SU-DHL-6 (cell line): Measurements from ENCODE around the gene BIK.

ENCODE experiments used
- H2AFZ ChIP-seq: fragments of 200-600 bp; sonication (generic); 2 replicates; pipeline ENCODE4 v1.6.1; 2014; ENCODE audit warnings: low read depth, mild to moderate bottlenecking, moderate library complexity, mixed read lengths, antibody characterized with exemption, low read length; ENCODE audit not compliant: severe bottlenecking
- H3F3A ChIP-seq: fragments of 200-600 bp; shearing (Covaris generic); 2 replicates; pipeline ENCODE4 v1.6.0; 2016; ENCODE audit warnings: antibody characterized with exemption, mild to moderate bottlenecking; ENCODE audit not compliant: insufficient read depth
- H3K27ac ChIP-seq: fragments of 200-600 bp; sonication (generic); 2 replicates; pipeline ENCODE4 v1.5.1; 2016; ENCODE audit warnings: low read depth, mild to moderate bottlenecking, low read length, moderate library complexity, mixed read lengths
- H3K27me3 ChIP-seq: fragments of 200-600 bp; sonication (generic), shearing (Covaris generic); 2 replicates; pipeline ENCODE4 v1.6.0; 2014; ENCODE audit warnings: mild to moderate bottlenecking, low read length
- H3K36me3 ChIP-seq: fragments of 200-600 bp; sonication (generic); 2 replicates; pipeline ENCODE4 v1.6.1; 2014; ENCODE audit warnings: mild to moderate bottlenecking, low read length, mixed read lengths
- H3K4me2 ChIP-seq: fragments of 300-600, 200-600 bp; shearing (Covaris generic), sonication (generic); 2 replicates; pipeline ENCODE4 v1.6.0; 2014; ENCODE audit warnings: low read length, low read depth, mild to moderate bottlenecking; ENCODE audit not compliant: poor library complexity, severe bottlenecking
- H3K4me3 ChIP-seq: fragments of 200-600 bp; sonication (generic); 2 replicates; pipeline ENCODE4 v1.5.1; 2014; ENCODE audit warnings: antibody characterized with exemption, low read length, mild to moderate bottlenecking, mixed read lengths; ENCODE audit not compliant: insufficient read depth, poor library complexity, severe bottlenecking
- H3K79me2 ChIP-seq: fragments of 200-600 bp; sonication (generic); 2 replicates; pipeline ENCODE4 v1.6.1; 2014; ENCODE audit warnings: mild to moderate bottlenecking, low read length, moderate library complexity; ENCODE audit not compliant: insufficient read depth
- H3K9ac ChIP-seq: fragments of 200-600 bp; sonication (generic); 2 replicates; pipeline ENCODE4 v1.7.0; 2014; ENCODE audit warnings: mild to moderate bottlenecking, low read length
- H3K9me2 ChIP-seq: fragments of 200-600 bp; sonication (generic); replicated peaks from 2 replicates; pipeline ENCODE4 v1.6.1; 2014; ENCODE audit warnings: low read length; ENCODE audit not compliant: insufficient read depth
- H3K9me3 ChIP-seq: fragments of 200-600 bp; sonication (generic); 2 replicates; pipeline ENCODE4 v1.6.1; 2014; ENCODE audit warnings: low read length, mixed read lengths; ENCODE audit not compliant: insufficient read depth
- H4K20me1 ChIP-seq: fragments of 200-600 bp; sonication (generic); 2 replicates; pipeline ENCODE4 v1.6.1; 2014; ENCODE audit warnings: low read depth, mild to moderate bottlenecking, antibody characterized with exemption, low read length, moderate library complexity, mixed read lengths
- EZH2phosphoT487 ChIP-seq: fragments of 200-600 bp; sonication (generic), shearing (Covaris generic); conservative IDR thresholded peaks from 2 replicates; pipeline ENCODE4 v1.6.1; 2018; ENCODE audit warnings: mild to moderate bottlenecking, antibody characterized with exemption, low read length, moderate library complexity, mixed read lengths
- TF ChIP-seq, protein P1 (sequence below): fragments of 200-600 bp; sonication (generic); IDR thresholded peaks from one replicate; pipeline ENCODE4 v1.5.1; 2017; ENCODE audit warnings: antibody characterized with exemption, mild to moderate bottlenecking, low read length, moderate library complexity; ENCODE audit not compliant: insufficient read depth, poor library complexity, severe bottlenecking

The BIK gene

DNA sequence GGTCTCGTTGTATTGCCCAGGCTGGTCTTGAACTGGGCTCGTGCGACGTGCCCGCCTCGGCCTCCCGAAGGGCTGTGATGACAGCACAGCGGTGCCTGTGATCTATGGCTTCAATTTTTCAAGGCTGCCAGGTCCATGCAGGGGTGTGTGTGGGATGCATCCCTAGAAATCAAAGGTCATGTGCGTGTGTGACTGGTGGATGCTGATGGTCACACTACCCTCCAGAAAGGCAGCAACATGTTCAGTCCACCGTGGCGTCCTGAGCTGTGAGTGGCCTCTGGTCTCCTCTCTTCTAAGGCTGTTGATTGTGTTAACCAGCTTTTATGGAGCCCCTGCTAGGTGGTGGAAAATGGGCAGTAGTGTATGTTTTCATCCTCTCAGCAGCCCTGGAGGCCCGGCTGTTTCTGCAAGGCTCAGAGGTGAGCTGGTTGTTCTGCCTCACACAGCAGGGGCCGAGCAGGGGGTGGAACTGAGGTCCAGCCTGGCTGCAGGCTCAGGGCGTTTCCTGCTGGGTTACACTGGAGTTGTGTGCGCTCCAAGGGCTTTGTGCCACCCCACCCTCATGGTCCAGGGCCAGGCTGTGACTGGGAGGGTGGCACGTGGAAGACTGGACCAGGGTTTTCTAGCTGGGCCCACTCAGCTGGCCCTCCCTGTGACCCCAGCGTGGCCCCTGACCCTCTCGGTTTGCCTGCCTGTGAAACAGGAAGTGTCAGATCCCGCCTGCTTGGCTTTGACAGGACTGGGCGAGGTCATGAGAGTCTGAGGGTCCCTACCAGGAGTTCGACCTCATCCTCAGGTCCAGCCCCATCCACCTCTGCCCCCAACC is 7.7 kb downstream of the BIK start:
- TF ChIP-seq EZH2phosphoT487 = no peak
- TF ChIP-seq, protein P1, sequence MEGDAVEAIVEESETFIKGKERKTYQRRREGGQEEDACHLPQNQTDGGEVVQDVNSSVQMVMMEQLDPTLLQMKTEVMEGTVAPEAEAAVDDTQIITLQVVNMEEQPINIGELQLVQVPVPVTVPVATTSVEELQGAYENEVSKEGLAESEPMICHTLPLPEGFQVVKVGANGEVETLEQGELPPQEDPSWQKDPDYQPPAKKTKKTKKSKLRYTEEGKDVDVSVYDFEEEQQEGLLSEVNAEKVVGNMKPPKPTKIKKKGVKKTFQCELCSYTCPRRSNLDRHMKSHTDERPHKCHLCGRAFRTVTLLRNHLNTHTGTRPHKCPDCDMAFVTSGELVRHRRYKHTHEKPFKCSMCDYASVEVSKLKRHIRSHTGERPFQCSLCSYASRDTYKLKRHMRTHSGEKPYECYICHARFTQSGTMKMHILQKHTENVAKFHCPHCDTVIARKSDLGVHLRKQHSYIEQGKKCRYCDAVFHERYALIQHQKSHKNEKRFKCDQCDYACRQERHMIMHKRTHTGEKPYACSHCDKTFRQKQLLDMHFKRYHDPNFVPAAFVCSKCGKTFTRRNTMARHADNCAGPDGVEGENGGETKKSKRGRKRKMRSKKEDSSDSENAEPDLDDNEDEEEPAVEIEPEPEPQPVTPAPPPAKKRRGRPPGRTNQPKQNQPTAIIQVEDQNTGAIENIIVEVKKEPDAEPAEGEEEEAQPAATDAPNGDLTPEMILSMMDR = no peak
- no peak overlapping the region for H3K4me3 ChIP-seq
- no peaks in the 10 kb centered on the region for H3K27me3 ChIP-seq
- H3K4me2 ChIP-seq = peak overlapping the region; percentile 32
- H3K36me3 ChIP-seq = no peaks in the 10 kb centered on the region
- H3K9ac ChIP-seq = peak overlapping the region; percentile 13; the same call in 1 of the 2 replicates
- H3K9me2 ChIP-seq = no peaks in the 10 kb centered on the region
- no peaks in the 10 kb centered on the region for H3K79me2 ChIP-seq
- peak overlapping the region; percentile 25; the same call in 1 of the 2 replicates for H3K27ac ChIP-seq
- H3F3A ChIP-seq = no peaks in the 10 kb centered on the region
- H4K20me1 ChIP-seq = no peaks in the 10 kb centered on the region
- no peaks in the 10 kb centered on the region for H3K9me3 ChIP-seq
- peak overlapping the region; percentile 12 for H2AFZ ChIP-seq

DNA sequence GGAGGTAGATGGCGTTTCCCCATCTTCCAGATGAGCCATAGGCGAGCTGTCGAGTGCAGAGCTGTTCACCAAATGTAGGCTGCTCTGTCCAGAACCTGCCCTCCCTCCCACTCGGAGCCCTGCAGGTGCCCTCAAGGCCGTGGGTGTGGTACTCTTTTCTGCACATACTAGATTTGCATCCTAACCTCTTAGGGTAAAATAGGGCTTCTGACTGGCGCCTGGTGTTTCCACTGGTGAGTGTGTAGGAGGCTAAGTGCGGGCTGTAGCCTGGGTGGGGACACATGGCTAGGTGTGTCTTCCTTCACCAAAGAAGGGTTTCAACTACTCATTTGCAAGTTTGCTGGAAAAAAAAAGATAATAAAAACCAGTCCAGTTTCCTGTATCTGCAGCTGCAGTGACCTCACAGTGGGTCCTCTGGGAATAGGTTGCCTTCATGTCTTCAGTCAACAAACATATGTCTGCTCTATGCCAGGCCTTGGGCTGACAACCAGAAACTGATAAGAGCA is 8.5 kb downstream of the BIK start:
- H3K4me3 ChIP-seq = no peak overlapping the region
- H3K9me3 ChIP-seq = no peaks in the 10 kb centered on the region
- no peaks in the 10 kb centered on the region for H3F3A ChIP-seq
- peak overlapping the region; percentile 25; the same call in 1 of the 2 replicates for H3K27ac ChIP-seq
- no peak for TF ChIP-seq EZH2phosphoT487
- TF ChIP-seq, protein P1 = no peak
- no peaks in the 10 kb centered on the region for H4K20me1 ChIP-seq
- H3K36me3 ChIP-seq = no peaks in the 10 kb centered on the region
- no peaks in the 10 kb centered on the region for H3K79me2 ChIP-seq
- H3K4me2 ChIP-seq = peak overlapping the region; percentile 32
- no peak overlapping the region for H2AFZ ChIP-seq
- no peaks in the 10 kb centered on the region for H3K9me2 ChIP-seq
- peak overlapping the region; percentile 13; the same call in 1 of the 2 replicates for H3K9ac ChIP-seq
- H3K27me3 ChIP-seq = no peaks in the 10 kb centered on the region

DNA sequence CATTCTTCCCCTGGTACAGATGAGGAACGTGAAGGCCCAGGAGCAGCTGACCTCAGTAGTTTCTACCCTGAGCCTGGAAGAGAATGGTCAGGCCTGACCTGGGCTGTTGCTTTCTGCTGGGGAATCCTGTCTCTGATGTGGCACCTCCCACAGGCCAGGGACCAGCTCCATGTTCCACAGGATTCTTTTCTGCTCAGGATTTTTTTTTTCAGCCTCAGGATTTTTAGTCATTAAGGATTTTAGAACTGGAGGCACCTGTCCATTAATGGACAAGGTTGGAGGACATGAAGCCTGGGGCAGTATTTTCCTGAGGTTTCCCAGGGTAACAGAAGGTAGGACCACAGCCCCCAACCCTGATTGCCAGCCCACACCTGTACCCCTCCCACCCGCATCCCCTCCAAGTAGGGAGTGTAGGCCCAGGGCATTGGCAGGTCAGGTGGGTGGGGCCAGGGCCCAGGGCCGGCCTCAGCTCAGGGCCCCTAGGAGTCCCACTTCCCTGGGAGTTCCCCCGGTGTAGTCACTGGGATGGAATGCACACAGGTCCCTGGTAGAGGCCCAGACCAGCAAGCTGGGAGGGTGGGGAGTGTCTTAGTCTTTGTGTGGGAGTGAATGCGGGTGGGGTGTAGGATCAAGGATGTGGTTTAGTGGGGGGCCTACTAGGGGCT is 16.1 kb downstream of the BIK start:
- no peak for TF ChIP-seq EZH2phosphoT487
- TF ChIP-seq, protein P1 = no peak
- Histone ChIP-seq H4K20me1 (no peaks in the 10 kb centered on the region), H3K4me2 (no peak overlapping the region), H3K9me3 (no peaks in the 10 kb centered on the region), H3K27ac (no peak overlapping the region), H3F3A (no peaks in the 10 kb centered on the region), H3K36me3 (no peaks in the 10 kb centered on the region), H3K4me3 (no peak overlapping the region), H3K79me2 (no peaks in the 10 kb centered on the region), H3K9me2 (no peaks in the 10 kb centered on the region), H2AFZ (no peak overlapping the region), H3K27me3 (no peaks in the 10 kb centered on the region), H3K9ac (no peak overlapping the region)
